HepG2 (cell line): ENCODE results near the gene CIITA. TPM values are rescaled to one million over a fixed set of nuclear protein-coding genes. Genes with fewer than 3 reads are reported as not detected.
A peak's percentile ranks its signal among the peaks of the same experiment; 100 is the strongest.

Experiments used
- ARHGAP35 ChIP-seq: sonication (generic); formaldehyde crosslinking; IDR thresholded peaks from 2 replicates; pipeline ENCODE4 v1.9.0; 2022; ENCODE audit warnings: mild to moderate bottlenecking, inconsistent platforms, moderate library complexity, missing genetic modification reagents, borderline replicate concordance
- CHCHD3 ChIP-seq: sonication (generic); formaldehyde crosslinking; IDR thresholded peaks from 2 replicates; pipeline ENCODE4 v1.8.0; 2022; ENCODE audit warnings: mild to moderate bottlenecking, missing genetic modification reagents, moderate library complexity
- DNMT3B ChIP-seq: conservative IDR thresholded peaks from 2 replicates; pipeline ENCODE4 v1.6.1; 2016; ENCODE audit warnings: missing biosample characterization, control low read depth
- ELF3 ChIP-seq: IDR thresholded peaks from 2 replicates; pipeline ENCODE4 v1.6.1; 2016; ENCODE audit warnings: missing genetic modification reagents, missing compliant biosample characterization
- FOXA3 ChIP-seq: IDR thresholded peaks from 2 replicates; pipeline ENCODE4 v1.6.1; 2016; ENCODE audit warnings: missing genetic modification reagents, missing compliant biosample characterization
- HIVEP1 ChIP-seq: sonication (generic); formaldehyde crosslinking; IDR thresholded peaks from 2 replicates; pipeline ENCODE4 v1.4.0; 2020; ENCODE audit warnings: mild to moderate bottlenecking, missing genetic modification reagents
- KLF12 ChIP-seq: sonication (generic); formaldehyde crosslinking; IDR thresholded peaks from 2 replicates; pipeline ENCODE4 v1.4.0; 2020; ENCODE audit warnings: missing genetic modification reagents, borderline replicate concordance
- KLF16 ChIP-seq, 2 experiments: sonication (generic) in 1 of 2; formaldehyde crosslinking in 1 of 2; IDR thresholded peaks; 2 replicates each; pipeline versions ENCODE4 v1.6.1 to v1.8.0; 2016 to 2023; ENCODE audit warnings: missing genetic modification reagents in 2 of 2, missing compliant biosample characterization in 1 of 2
- KLF6 ChIP-seq: IDR thresholded peaks from 2 replicates; pipeline ENCODE4 v1.8.0; 2016; ENCODE audit warnings: missing biosample characterization, missing genetic modification reagents
- NFRKB ChIP-seq: fragments of 450-650 bp; IDR thresholded peaks from 2 replicates; pipeline ENCODE4 v1.6.1; 2017
- NONO ChIP-seq, 2 experiments: fragments of 450-650 bp in 1 of 2; sonication (generic) in 1 of 2; formaldehyde crosslinking in 1 of 2; IDR thresholded peaks in 1 of 2; conservative IDR thresholded peaks in 1 of 2; 2 replicates each; pipeline versions ENCODE4 v1.6.1 to v1.8.0; 2017 to 2022; ENCODE audit warnings: mild to moderate bottlenecking in 1 of 2, missing genetic modification reagents in 1 of 2, moderate library complexity in 1 of 2
- RBM39 ChIP-seq: fragments of 200-400 bp; formaldehyde crosslinking; IDR thresholded peaks from one replicate; pipeline ENCODE4 v1.6.1; 2018; ENCODE audit warnings: antibody characterized with exemption, mild to moderate bottlenecking, low read depth, low read length; ENCODE audit not compliant: poor library complexity, severe bottlenecking
- REXO4 ChIP-seq: sonication (generic); formaldehyde crosslinking; IDR thresholded peaks from 2 replicates; pipeline ENCODE4 v1.8.0; 2022; ENCODE audit warnings: missing genetic modification reagents, mild to moderate bottlenecking, borderline replicate concordance
- RFXAP ChIP-seq: sonication (generic); formaldehyde crosslinking; IDR thresholded peaks from 2 replicates; pipeline ENCODE4 v1.4.0; 2020; ENCODE audit warnings: missing genetic modification reagents, borderline replicate concordance
- RXRA ChIP-seq: sonication (generic); formaldehyde crosslinking; IDR thresholded peaks from 2 replicates; pipeline ENCODE4 v1.5.1; 2020; ENCODE audit warnings: missing genetic modification reagents
- SALL1 ChIP-seq: sonication (generic); formaldehyde crosslinking; IDR thresholded peaks from 2 replicates; pipeline ENCODE4 v1.8.0; 2022; ENCODE audit warnings: mild to moderate bottlenecking, missing genetic modification reagents
- TBX2 ChIP-seq: sonication (generic); formaldehyde crosslinking; IDR thresholded peaks from 2 replicates; pipeline ENCODE4 v1.5.0; 2020; ENCODE audit warnings: missing genetic modification reagents, mild to moderate bottlenecking, borderline replicate concordance
- TEAD2 ChIP-seq: sonication (generic); formaldehyde crosslinking; IDR thresholded peaks from 2 replicates; pipeline ENCODE4 v1.9.0; 2021; ENCODE audit warnings: missing genetic modification reagents
- TEAD3 ChIP-seq: optimal IDR thresholded peaks from 2 replicates; pipeline ENCODE3; 2016; ENCODE audit warnings: borderline replicate concordance
- ZEB1 ChIP-seq: IDR thresholded peaks from 2 replicates; pipeline ENCODE4 v1.6.1; 2012; ENCODE audit warnings: mild to moderate bottlenecking, low read depth, inconsistent platforms; ENCODE audit not compliant: insufficient replicate concordance
- ZFP36 ChIP-seq: fragments of 150-350 bp; IDR thresholded peaks from 2 replicates; pipeline ENCODE4 v1.6.1; 2018; ENCODE audit warnings: borderline replicate concordance, low read length, low read depth; ENCODE audit not compliant: partially characterized antibody
- ZFP36L1 ChIP-seq: sonication (generic); formaldehyde crosslinking; IDR thresholded peaks from 2 replicates; pipeline ENCODE4 v1.8.0; 2022; ENCODE audit warnings: mild to moderate bottlenecking, missing genetic modification reagents, moderate library complexity
- ZFP82 ChIP-seq: sonication (generic); formaldehyde crosslinking; IDR thresholded peaks from 2 replicates; pipeline ENCODE4 v1.5.1; 2020; ENCODE audit warnings: mild to moderate bottlenecking, missing genetic modification reagents, borderline replicate concordance
- ZNF292 ChIP-seq: sonication (generic); formaldehyde crosslinking; IDR thresholded peaks from 2 replicates; pipeline ENCODE4 v1.8.1; 2022; ENCODE audit warnings: mild to moderate bottlenecking, low read depth, missing genetic modification reagents, borderline replicate concordance
- ZNF747 ChIP-seq: sonication (generic); formaldehyde crosslinking; IDR thresholded peaks from 2 replicates; pipeline ENCODE4 v1.8.1; 2023; ENCODE audit warnings: missing genetic modification reagents, mild to moderate bottlenecking, borderline replicate concordance
- polyA plus RNA-seq, 8 experiments: library from polyadenylated mRNA; depleted of rRNA in 3 of 8; stranded (reverse) in 7 of 8; unstranded in 1 of 8; fragments of >200 nt; fragmentation: Illumina TruSeq in 4 of 8; extraction: Trizol in 4 of 8; gene quantifications; 2 replicates each; pipeline versions ENCODE4 v1.2.1 to v1.2.3, GENCODE V29; 2011 to 2016; ENCODE audit warnings: low read depth in 4 of 8, missing spikeins in 1 of 8, mixed read lengths in 1 of 8; ENCODE audit not compliant: insufficient read depth in 1 of 8
- total RNA-seq, 5 experiments: library from RNA; depleted of rRNA; stranded (reverse); fragments of >200 nt; fragmentation: Illumina TruSeq; extraction: Trizol; gene quantifications; 2 replicates each; pipeline ENCODE4 v1.2.3, GENCODE V29; 2016; ENCODE audit warnings: low read depth in 1 of 5
- TF ChIP-seq, protein P1 (sequence below): sonication (generic); formaldehyde crosslinking; IDR thresholded peaks from 2 replicates; pipeline ENCODE4 v1.4.0; 2020; ENCODE audit warnings: mild to moderate bottlenecking, missing genetic modification reagents, borderline replicate concordance
- TF ChIP-seq, protein P2 (sequence below): sonication (generic); formaldehyde crosslinking; conservative IDR thresholded peaks from 2 replicates; pipeline ENCODE4 v1.8.1; 2023; ENCODE audit warnings: missing genetic modification reagents

The CIITA gene
- total and polyA plus RNA-seq, 2 of the 13 experiments (the other 11 are each of a cell fraction or from before 2014, with no cell fraction given) = 0.08 to 0.09 TPM

DNA sequence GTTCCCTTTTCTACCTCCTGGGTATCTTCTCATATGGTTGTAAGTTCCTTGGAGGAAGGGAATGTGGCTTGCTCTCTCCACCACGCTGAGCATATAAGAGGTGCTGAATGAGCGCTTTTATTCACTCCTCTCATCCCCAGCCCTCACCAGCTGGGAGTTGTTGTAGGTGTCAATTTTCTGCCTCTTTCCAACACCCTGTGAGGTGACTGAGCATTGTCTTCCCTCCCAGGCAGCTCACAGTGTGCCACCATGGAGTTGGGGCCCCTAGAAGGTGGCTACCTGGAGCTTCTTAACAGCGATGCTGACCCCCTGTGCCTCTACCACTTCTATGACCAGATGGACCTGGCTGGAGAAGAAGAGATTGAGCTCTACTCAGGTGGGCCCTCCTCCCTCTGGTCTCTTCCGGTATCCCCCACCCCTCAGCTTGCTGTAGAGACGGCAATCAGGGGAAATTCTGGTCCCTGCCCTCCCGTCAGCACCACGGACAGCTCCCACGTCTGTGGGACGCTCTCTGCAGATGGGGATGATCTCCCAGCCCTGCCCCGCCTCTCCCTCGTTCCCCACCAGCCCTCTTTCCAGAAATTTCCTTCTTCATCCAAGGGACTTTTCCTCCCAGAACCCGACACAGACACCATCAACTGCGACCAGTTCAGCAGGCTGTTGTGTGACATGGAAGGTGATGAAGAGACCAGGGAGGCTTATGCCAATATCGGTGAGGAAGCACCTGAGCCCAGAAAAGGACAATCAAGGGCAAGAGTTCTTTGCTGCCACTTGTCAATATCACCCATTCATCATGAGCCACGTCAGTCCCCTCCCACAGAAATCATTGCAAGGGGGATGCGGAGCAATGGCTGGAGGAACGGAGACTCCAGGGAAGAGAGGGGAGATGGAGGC lies 18.3 kb downstream of the CIITA start (continued):
- TF ChIP-seq, protein P1, sequence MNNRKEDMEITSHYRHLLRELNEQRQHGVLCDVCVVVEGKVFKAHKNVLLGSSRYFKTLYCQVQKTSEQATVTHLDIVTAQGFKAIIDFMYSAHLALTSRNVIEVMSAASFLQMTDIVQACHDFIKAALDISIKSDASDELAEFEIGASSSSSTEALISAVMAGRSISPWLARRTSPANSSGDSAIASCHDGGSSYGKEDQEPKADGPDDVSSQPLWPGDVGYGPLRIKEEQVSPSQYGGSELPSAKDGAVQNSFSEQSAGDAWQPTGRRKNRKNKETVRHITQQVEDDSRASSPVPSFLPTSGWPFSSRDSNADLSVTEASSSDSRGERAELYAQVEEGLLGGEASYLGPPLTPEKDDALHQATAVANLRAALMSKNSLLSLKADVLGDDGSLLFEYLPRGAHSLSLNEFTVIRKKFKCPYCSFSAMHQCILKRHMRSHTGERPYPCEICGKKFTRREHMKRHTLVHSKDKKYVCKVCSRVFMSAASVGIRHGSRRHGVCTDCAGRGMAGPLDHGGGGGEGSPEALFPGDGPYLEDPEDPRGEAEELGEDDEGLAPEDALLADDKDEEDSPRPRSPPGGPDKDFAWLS (CRISPR knock-in tag) = no peak
- TF ChIP-seq SALL1 = peak; percentile 96
- TF ChIP-seq ZNF292 (CRISPR knock-in tag) = no peak
- TF ChIP-seq REXO4 (CRISPR knock-in tag) = no peak
- TF ChIP-seq ELF3 (CRISPR knock-in tag) = peak; percentile 87
- no peak for TF ChIP-seq ZEB1
- TF ChIP-seq ARHGAP35 (CRISPR knock-in tag) = peak; percentile 95
- no peak for TF ChIP-seq RXRA
- no peak for TF ChIP-seq RBM39
- TF ChIP-seq TEAD2 (CRISPR knock-in tag) = peak; percentile 88; the same call in 1 of the 2 replicates
- peak; percentile 96 for TF ChIP-seq KLF6 (CRISPR knock-in tag)
- TF ChIP-seq KLF16 (CRISPR knock-in tag; IDR thresholded peaks at IDR 0.05) = peak in 1 of 2 experiments; percentile 97; a peak in 2 of 4 replicates
- peak; percentile 97; the same call in 1 of the 2 replicates for TF ChIP-seq DNMT3B
- TF ChIP-seq TBX2 (CRISPR knock-in tag) = peak; percentile 82
- TF ChIP-seq HIVEP1 (CRISPR knock-in tag) = peak; percentile 58; the same call in 1 of the 2 replicates
- no peak for TF ChIP-seq ZFP36L1 (CRISPR knock-in tag)
- peak; percentile 65 for TF ChIP-seq TEAD3
- no peak for TF ChIP-seq ZFP82 (CRISPR knock-in tag)
- TF ChIP-seq RFXAP (CRISPR knock-in tag) = peak; percentile 82; the same call in 1 of the 2 replicates
- TF ChIP-seq FOXA3 (CRISPR knock-in tag) = peak; percentile 48; the same call in 1 of the 2 replicates
- TF ChIP-seq ZFP36 = no peak
- no peak for TF ChIP-seq KLF12
- TF ChIP-seq CHCHD3 (CRISPR knock-in tag) = peak; percentile 81; the same call in 1 of the 2 replicates
- no peak for TF ChIP-seq NFRKB
- TF ChIP-seq, protein P2, sequence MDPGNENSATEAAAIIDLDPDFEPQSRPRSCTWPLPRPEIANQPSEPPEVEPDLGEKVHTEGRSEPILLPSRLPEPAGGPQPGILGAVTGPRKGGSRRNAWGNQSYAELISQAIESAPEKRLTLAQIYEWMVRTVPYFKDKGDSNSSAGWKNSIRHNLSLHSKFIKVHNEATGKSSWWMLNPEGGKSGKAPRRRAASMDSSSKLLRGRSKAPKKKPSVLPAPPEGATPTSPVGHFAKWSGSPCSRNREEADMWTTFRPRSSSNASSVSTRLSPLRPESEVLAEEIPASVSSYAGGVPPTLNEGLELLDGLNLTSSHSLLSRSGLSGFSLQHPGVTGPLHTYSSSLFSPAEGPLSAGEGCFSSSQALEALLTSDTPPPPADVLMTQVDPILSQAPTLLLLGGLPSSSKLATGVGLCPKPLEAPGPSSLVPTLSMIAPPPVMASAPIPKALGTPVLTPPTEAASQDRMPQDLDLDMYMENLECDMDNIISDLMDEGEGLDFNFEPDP (CRISPR knock-in tag) = 0 out of 2 replicates have a peak, but pooled peaks have one; percentile 83
- no peak for TF ChIP-seq NONO (IDR thresholded peaks at IDR 0.05)
- TF ChIP-seq NONO (CRISPR knock-in tag; conservative IDR thresholded peaks at IDR 0.05) = 0 out of 2 replicates have a peak, but pooled peaks have one; percentile 22
- TF ChIP-seq ZNF747 (CRISPR knock-in tag) = peak; percentile 69; the same call in 1 of the 2 replicates
